Measurements from ENCODE around the gene NDST3. TPM values are rescaled to one million over a fixed set of nuclear protein-coding genes. Genes with fewer than 3 reads are reported as not detected.
"Not testable (repeated sequence)": the region's sequence is repeated elsewhere in the genome, so short reads cannot be mapped to it uniquely, and the experiment has no call there.

The NDST3 gene
- total and polyA plus RNA-seq, 8 donors = 0.02 TPM; not detected in 7

GRCh38 chr4:118296729-118297128, 262.4 kb downstream of the NDST3 start:
- no peak for DNase-seq
- TF ChIP-seq, protein P1, sequence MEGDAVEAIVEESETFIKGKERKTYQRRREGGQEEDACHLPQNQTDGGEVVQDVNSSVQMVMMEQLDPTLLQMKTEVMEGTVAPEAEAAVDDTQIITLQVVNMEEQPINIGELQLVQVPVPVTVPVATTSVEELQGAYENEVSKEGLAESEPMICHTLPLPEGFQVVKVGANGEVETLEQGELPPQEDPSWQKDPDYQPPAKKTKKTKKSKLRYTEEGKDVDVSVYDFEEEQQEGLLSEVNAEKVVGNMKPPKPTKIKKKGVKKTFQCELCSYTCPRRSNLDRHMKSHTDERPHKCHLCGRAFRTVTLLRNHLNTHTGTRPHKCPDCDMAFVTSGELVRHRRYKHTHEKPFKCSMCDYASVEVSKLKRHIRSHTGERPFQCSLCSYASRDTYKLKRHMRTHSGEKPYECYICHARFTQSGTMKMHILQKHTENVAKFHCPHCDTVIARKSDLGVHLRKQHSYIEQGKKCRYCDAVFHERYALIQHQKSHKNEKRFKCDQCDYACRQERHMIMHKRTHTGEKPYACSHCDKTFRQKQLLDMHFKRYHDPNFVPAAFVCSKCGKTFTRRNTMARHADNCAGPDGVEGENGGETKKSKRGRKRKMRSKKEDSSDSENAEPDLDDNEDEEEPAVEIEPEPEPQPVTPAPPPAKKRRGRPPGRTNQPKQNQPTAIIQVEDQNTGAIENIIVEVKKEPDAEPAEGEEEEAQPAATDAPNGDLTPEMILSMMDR (IDR thresholded peaks at IDR 0.05) = no peak
- Histone ChIP-seq H3K27me3 (no peaks in the 10 kb centered on the region), H3K4me3 (no peak overlapping the region), H3K4me1 (no peaks in the 10 kb centered on the region), H3K27ac (no peak overlapping the region), H3K9me3 (no peaks in the 10 kb centered on the region), H3K36me3 (no peaks in the 10 kb centered on the region)
- intact Hi-C loops (cut with DNase I) = no loop called here
- WGBS, 2 donors = 38 to 53% methylated on average over 1 of the region's 1 CpG
- ATAC-seq = no peak
- no peak for FAIRE-seq

DNA sequence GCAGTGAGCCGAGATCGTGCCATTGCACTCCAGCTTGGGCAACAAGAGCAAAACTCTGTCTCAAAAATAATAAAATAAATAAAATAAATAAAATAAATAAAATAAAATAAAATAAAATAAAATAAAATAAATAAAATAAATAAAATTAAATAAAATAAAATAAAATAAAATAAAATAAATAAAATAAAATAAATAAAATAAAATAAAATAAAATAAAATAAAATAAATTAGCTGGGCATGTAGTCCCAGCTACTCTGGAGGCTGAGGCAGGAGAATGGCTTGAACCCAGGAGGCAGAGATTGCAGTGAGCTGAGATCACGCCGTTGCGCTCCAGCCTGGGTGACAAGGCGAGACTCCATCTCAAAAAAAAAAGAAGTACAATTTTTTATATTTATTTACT, 265.3 kb downstream of the NDST3 start:
- H3K36me3 ChIP-seq; H3K9me3 ChIP-seq; FAIRE-seq; H3K27me3 ChIP-seq; intact Hi-C loops (cut with DNase I); H3K4me1 ChIP-seq; H3K4me3 ChIP-seq; ATAC-seq; DNase-seq; H3K27ac ChIP-seq: not testable (repeated sequence)
- WGBS, 2 donors = 97 to 99% methylated on average over 6 of the region's 6 CpGs

- Histone ChIP-seq H3K4me3 (no peak overlapping the region), H3K27ac (no peak overlapping the region), H3K36me3 (no peaks in the 10 kb centered on the region), H3K9me3 (no peaks in the 10 kb centered on the region), H3K4me1 (no peaks in the 10 kb centered on the region), H3K27me3 (no peaks in the 10 kb centered on the region)
- FAIRE-seq (no peak), DNase-seq (no peak), ATAC-seq (no peak)
- TF ChIP-seq, protein P1 (IDR thresholded peaks at IDR 0.05) = no peak
- intact Hi-C loops (cut with DNase I) = no loop called here
- WGBS, 2 donors = 77 to 86% methylated on average over 2 of the region's 2 CpGs
Measured at GRCh38 chr4:118307643-118308042, 273.4 kb downstream of the NDST3 start.
